HFFc6 (cell line): Measurements from ENCODE around the gene CHRNA4. TPM values are rescaled to one million over a fixed set of nuclear protein-coding genes. Genes with fewer than 3 reads are reported as not detected.

Experiments
- DNase-seq: peaks from one replicate; pipeline ENCODE4 v3.0.0-alpha.2; 2018
- H3K27ac Mint-ChIP-seq: 2 replicates; pipeline ENCODE4 v1.8.0; 2020; ENCODE audit warnings: mild to moderate bottlenecking, mixed read lengths
- H3K27me3 Mint-ChIP-seq: 2 replicates; pipeline ENCODE4 v1.8.0; 2021; ENCODE audit warnings: mild to moderate bottlenecking, moderate library complexity, mixed read lengths; ENCODE audit not compliant: insufficient read depth
- H3K36me3 Mint-ChIP-seq: 2 replicates; pipeline ENCODE4 v1.8.0; 2021; ENCODE audit warnings: low read depth, mixed read lengths
- H3K4me1 Mint-ChIP-seq: 2 replicates; pipeline ENCODE4 v1.8.0; 2020; ENCODE audit warnings: low read depth, mixed read lengths
- H3K4me3 Mint-ChIP-seq: 2 replicates; pipeline ENCODE4 v1.8.0; 2020; ENCODE audit warnings: mild to moderate bottlenecking, moderate library complexity, mixed read lengths
- H3K9me3 Mint-ChIP-seq: 2 replicates; pipeline ENCODE4 v1.8.0; 2020; ENCODE audit warnings: mild to moderate bottlenecking, mixed read lengths
- total RNA-seq, 6 experiments: library from RNA; stranded (reverse); fragmentation: NEBNext Ultra II Directional; extraction: Animal tissue kit (Norgen Biotek cat#: 25700); gene quantifications; 2 replicates in 1 of 6; 3 replicates in 5 of 6; pipeline ENCODE4 v1.2.3, GENCODE V29; 2021
- TF ChIP-seq, protein P1 (sequence below): fragments of 200-600 bp; sonication (generic); IDR thresholded peaks from 2 replicates; pipeline ENCODE4 v1.5.0; 2021; ENCODE audit warnings: antibody characterized with exemption, mild to moderate bottlenecking

Gene CHRNA4
- total RNA-seq, 6 experiments from 2014 or later = not detected

DNA sequence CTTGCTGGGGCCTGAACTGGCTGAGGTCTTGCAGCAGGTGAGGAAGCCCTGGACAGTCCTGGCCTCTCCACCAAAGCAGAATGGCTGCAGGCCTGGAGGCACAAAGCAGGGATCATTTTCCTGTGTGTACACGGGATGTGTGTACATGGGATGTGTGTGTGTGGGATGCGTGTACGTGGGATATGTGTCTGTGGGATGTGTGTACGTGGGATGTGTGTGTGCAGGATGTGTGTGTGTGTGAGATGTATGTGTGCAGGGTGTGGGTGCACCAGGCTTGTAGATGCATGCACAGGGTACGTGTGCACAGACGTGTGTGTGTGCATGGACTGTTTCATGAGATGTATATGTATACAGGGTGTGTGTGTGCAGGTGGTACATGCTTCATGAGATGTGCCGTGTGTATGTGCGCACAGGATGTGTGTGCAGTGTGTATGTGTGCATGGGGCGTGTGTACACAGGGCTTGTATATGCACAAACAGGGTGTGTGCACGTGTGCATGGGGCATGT lies 7.9 kb upstream of the CHRNA4 start:
- DNase-seq = no peak
- no peak overlapping the region for H3K4me3 Mint-ChIP-seq
- H3K9me3 Mint-ChIP-seq = no peaks in the 10 kb centered on the region
- H3K4me1 Mint-ChIP-seq = no peaks in the 10 kb centered on the region
- H3K27me3 Mint-ChIP-seq = peaks cover 17% of the 10 kb centered on the region
- no peak overlapping the region for H3K27ac Mint-ChIP-seq
- TF ChIP-seq, protein P1, sequence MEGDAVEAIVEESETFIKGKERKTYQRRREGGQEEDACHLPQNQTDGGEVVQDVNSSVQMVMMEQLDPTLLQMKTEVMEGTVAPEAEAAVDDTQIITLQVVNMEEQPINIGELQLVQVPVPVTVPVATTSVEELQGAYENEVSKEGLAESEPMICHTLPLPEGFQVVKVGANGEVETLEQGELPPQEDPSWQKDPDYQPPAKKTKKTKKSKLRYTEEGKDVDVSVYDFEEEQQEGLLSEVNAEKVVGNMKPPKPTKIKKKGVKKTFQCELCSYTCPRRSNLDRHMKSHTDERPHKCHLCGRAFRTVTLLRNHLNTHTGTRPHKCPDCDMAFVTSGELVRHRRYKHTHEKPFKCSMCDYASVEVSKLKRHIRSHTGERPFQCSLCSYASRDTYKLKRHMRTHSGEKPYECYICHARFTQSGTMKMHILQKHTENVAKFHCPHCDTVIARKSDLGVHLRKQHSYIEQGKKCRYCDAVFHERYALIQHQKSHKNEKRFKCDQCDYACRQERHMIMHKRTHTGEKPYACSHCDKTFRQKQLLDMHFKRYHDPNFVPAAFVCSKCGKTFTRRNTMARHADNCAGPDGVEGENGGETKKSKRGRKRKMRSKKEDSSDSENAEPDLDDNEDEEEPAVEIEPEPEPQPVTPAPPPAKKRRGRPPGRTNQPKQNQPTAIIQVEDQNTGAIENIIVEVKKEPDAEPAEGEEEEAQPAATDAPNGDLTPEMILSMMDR = no peak
- no peaks in the 10 kb centered on the region for H3K36me3 Mint-ChIP-seq

DNA sequence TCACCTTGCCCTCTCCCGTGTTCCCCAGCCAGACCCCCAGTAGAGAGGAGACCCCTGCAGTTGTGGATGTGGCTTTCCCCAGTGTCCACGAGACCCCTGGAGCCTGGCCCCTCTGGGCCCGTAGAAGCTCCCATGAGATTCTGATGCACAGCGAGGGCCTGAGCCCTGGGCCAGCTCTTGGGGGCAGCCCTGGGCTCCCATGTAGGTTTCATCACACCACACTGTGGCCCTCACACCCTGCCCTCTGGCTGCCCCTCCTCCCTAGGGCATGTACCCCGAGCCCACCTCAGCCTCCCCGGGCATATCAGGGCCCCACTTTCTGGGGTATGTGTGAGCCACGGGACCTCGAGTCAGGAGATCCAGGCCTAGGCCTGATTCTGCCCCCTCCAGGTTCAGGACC lies 7.0 kb upstream of the CHRNA4 start:
- Mint-ChIP-seq H3K4me1 (no peaks in the 10 kb centered on the region), H3K27ac (no peak overlapping the region), H3K27me3 (peaks cover 15% of the 10 kb centered on the region), H3K9me3 (no peaks in the 10 kb centered on the region), H3K36me3 (no peaks in the 10 kb centered on the region), H3K4me3 (no peak overlapping the region)
- no peak for DNase-seq
- TF ChIP-seq, protein P1 = no peak

DNA sequence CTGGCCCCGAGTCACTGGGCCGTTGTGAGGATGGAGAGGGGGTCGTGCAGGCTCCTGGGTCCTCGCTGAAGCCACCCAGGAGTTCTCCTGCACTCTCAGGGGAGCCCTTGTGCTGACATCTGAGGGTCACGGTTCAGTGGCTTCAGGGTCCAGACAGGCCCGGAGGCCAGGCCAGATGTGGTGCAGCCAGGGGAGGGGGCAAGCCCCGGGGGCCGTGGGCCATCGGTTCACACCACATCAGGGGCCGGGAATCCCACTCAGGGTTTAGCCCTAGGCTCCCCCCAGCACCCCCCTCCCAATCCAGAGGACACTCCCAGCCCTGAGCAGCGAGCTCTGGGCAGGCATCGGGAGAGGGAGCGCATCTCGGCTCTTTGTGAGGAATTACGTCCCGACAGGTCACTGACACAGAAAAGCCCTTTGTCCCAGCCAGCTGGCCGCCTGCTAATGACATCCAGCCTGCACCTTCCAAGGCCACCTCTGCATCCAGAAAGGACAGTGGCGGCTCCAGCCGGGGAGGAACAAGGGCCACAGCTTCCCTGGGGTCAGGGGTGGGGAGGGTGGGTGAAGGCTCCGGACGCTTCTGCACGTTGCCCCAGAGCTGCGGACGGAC lies 6.4 kb upstream of the CHRNA4 start:
- Mint-ChIP-seq H3K9me3 (no peaks in the 10 kb centered on the region), H3K4me3 (no peak overlapping the region), H3K27me3 (peaks cover 17% of the 10 kb centered on the region), H3K27ac (no peak overlapping the region), H3K4me1 (no peaks in the 10 kb centered on the region), H3K36me3 (no peaks in the 10 kb centered on the region)
- TF ChIP-seq, protein P1 = no peak
- DNase-seq = no peak

DNA sequence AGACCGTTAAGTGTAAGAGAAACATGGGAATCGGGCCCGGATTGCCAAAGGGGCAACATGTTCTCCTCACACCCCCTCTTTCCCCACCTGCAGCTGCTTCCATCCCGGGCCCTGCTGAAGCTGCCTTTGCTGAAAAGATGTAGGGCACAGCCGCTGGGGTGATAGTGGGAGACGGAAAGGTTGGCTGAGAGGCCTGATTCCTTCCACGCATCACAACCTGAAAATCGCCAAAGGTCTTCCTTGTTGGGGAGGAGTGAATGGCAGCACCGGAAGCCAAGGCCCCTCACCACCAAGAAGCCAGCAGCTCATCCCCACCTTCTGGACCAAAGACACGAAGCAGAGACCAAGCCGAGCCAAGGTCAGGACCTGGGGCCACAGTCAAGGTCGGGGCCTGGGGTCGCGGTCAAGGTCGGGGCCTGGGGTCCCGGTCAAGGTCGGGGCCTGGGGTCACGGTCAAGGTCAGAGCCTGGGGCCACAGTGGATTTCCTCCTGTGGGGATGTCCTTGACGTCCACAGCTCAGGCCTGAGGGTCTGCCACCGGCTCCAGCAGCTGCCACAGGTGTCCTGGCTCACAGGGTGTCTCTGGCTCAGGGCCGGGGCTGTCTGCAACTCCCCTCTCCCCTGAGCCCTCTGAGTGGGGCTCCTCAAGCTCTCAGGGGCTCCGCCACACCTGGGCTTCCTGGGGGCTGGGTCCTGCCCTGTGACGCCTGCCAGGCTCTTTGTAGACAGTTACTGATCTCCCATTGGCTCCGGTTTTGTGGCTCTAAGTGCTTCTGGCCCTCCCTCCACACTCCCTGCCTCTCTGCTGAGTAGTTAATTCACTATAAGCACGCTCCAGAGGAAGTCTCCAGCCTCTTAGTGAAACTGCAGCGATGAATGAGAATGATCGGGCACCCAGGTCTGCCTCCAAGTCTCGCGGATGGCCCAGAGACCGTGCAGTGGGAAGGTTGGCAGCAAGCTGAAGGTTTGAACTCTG lies 5.5 kb upstream of the CHRNA4 start:
- peaks cover 22% of the 10 kb centered on the region for H3K27me3 Mint-ChIP-seq
- no peaks in the 10 kb centered on the region for H3K9me3 Mint-ChIP-seq
- no peaks in the 10 kb centered on the region for H3K4me1 Mint-ChIP-seq
- no peak for DNase-seq
- no peak overlapping the region for H3K27ac Mint-ChIP-seq
- no peaks in the 10 kb centered on the region for H3K36me3 Mint-ChIP-seq
- H3K4me3 Mint-ChIP-seq = no peak overlapping the region
- TF ChIP-seq, protein P1 = no peak

DNA sequence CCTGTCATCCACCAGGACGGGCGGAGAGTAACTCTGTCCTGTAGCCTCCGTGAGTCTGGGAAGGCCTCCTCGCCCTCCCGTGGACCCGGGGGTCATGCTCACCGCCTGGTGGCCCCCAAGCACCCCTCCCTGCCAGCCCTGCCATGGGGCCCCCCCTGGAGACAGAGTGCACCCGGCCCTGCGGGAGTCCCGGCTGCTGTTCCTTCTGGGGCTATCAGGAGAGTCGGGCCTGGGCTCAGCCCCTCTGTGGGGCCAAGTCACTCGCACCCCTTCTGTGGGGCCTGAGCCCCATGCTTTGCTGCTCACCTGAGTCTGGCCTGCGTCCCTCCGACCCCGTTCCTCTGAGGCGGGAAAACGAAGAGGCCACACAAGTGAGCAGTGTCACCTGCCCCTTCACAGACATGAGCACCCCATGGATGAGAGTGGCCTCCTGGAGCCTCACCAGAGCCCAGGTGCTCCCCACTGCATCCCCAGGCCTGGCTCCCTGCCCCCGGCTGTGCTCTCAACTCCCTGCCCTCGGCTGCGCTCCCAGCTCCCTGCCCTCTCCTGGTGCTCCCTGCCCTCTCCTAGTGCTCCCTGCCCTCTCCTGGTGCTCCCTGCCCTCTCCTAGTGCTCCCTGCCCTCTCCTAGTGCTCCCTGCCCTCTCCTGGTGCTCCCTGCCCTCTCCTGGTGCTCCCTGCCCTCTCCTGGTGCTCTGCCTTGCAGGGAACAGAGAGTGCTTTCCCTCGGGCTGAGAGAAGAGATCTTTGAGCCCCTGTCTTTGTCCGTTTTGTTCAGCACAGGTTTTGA lies 4.6 kb upstream of the CHRNA4 start:
- Mint-ChIP-seq H3K27ac (no peak overlapping the region), H3K27me3 (peaks cover 19% of the 10 kb centered on the region), H3K4me3 (no peak overlapping the region), H3K9me3 (no peaks in the 10 kb centered on the region), H3K4me1 (no peaks in the 10 kb centered on the region), H3K36me3 (no peaks in the 10 kb centered on the region)
- TF ChIP-seq, protein P1 = no peak
- no peak for DNase-seq
